Thyroid gland (tissue), 4 donors: ENCODE measurements around the gene SPR.

Experiments used
- CTCF ChIP-seq, 6 experiments: fragments of 200-600 bp in 3 of 6; fragments of 450-650 bp in 3 of 6; sonication (generic) in 3 of 6; IDR thresholded peaks; one replicate each; pipeline ENCODE4 v1.5.1; 2016 to 2019; ENCODE audit warnings: antibody characterized with exemption in 6 of 6, mild to moderate bottlenecking in 2 of 6, inconsistent platforms in 1 of 6, moderate library complexity in 1 of 6
- POLR2A ChIP-seq, 2 donors: fragments of 450-650 bp; IDR thresholded peaks; one replicate each; pipeline ENCODE4 v1.6.1; 2017; ENCODE audit warnings: antibody characterized with exemption in 2 of 2, mild to moderate bottlenecking in 2 of 2, moderate library complexity in 1 of 2

- TF ChIP-seq CTCF (IDR thresholded peaks at IDR 0.05) = no peak
- TF ChIP-seq POLR2A (IDR thresholded peaks at IDR 0.05) = no peak
These were observed 26.4 kb downstream of the SPR start for GRCh38 chr2:72913486-72914205.
